HCT116 (cell line): ENCODE measurements around the gene CEP70. TPM values are rescaled to one million over a fixed set of nuclear protein-coding genes. Genes with fewer than 3 reads are reported as not detected.

Experiments used
- ATAC-seq: fragments of 200-7000 bp; cut with Tn5 transposase; 2 replicates; pipeline ENCODE4 v1.9.1; 2020; ENCODE audit warnings: mild to moderate bottlenecking, moderate library complexity
- BruUV-seq: library from RNA; stranded (reverse); fragments of 400-500 nt; replicated peaks from 2 replicates; lab custom pipeline; 2021; lab: Mats Ljungman, UMichigan
- CTCF ChIA-PET: fragments of 300-600 bp; sonication (Branson Sonifier 250); formaldehyde crosslinking; loops from one replicate; lab custom pipeline; 2021; ENCODE audit warnings: antibody characterized with exemption; lab: Charles Lee
- POLR2A ChIA-PET: fragments of 300-600, 350-600 bp; sonication (Branson Sonifier 250); formaldehyde crosslinking; loops from one replicate; lab custom pipeline; 2021; ENCODE audit warnings: antibody characterized with exemption; lab: Charles Lee
- RAD21 ChIA-PET, 2 experiments: fragments of 300-600 bp; sonication (Branson Sonifier 250); formaldehyde crosslinking; loops; one replicate each; lab custom pipeline; 2023; ENCODE audit warnings: low total read pairs in 2 of 2; ENCODE audit not compliant: uncharacterized antibody in 2 of 2, unreplicated experiment in 2 of 2, low non-redundant PET in 1 of 2; lab: Charles Lee
- DNase-seq: peaks from one replicate; pipeline ENCODE4 v3.0.0-alpha.2; 2010; ENCODE audit warnings: low read depth, low spot score
- H2AFZ ChIP-seq: fragments of 200-600 bp; shearing (Covaris generic), sonication (generic); 2 replicates; pipeline ENCODE4 v1.6.1; 2017; ENCODE audit warnings: low read depth, mixed run types, mixed read lengths, antibody characterized with exemption, low read length; ENCODE audit not compliant: poor library complexity, severe bottlenecking
- H3K27ac ChIP-seq: 2 replicates; pipeline ENCODE4 v1.5.1; 2012; ENCODE audit warnings: low read depth, low read length
- H3K27me3 ChIP-seq: fragments of 200-600 bp; sonication (generic); 2 replicates; pipeline ENCODE4 v1.6.1; 2016; ENCODE audit warnings: mixed run types, low read length, mixed read lengths; ENCODE audit not compliant: insufficient read depth
- H3K36me3 ChIP-seq, 2 experiments: fragments of 200-500 bp in 1 of 2; fragments of 200-600 bp in 1 of 2; sonication (Bioruptor generic) in 1 of 2; sonication (generic) in 1 of 2; 2 replicates each; pipeline versions ENCODE4 v1.5.1 to v1.6.1; 2014 to 2016; ENCODE audit warnings: low read length in 2 of 2, inconsistent platforms in 1 of 2, mixed read lengths in 1 of 2, mixed run types in 1 of 2; ENCODE audit not compliant: insufficient read depth in 2 of 2, control insufficient read depth in 1 of 2
- H3K4me1 ChIP-seq, 2 experiments: fragments of 200-600 bp in 1 of 2; sonication (generic) in 1 of 2; 2 replicates each; pipeline versions ENCODE4 v1.5.1 to v1.6.1; 2012 to 2017; ENCODE audit warnings: low read length in 2 of 2, inconsistent platforms in 1 of 2, mild to moderate bottlenecking in 1 of 2, mixed read lengths in 1 of 2, mixed run types in 1 of 2, moderate library complexity in 1 of 2; ENCODE audit not compliant: insufficient read depth in 2 of 2, control insufficient read depth in 1 of 2
- H3K4me2 ChIP-seq: fragments of 200-600 bp; sonication (generic); 2 replicates; pipeline ENCODE4 v1.6.1; 2017; ENCODE audit warnings: mixed run types, low read length, mixed read lengths
- H3K4me3 ChIP-seq, 2 experiments: fragments of 200-600 bp in 1 of 2; sonication (generic) in 1 of 2; replicated peaks in 1 of 2; 2 replicates each; pipeline ENCODE4 v1.5.1; 2011 to 2016; ENCODE audit warnings: low read length in 2 of 2, control low read depth in 1 of 2, low read depth in 1 of 2, mild to moderate bottlenecking in 1 of 2, mixed read lengths in 1 of 2, mixed run types in 1 of 2
- H3K79me2 ChIP-seq: fragments of 200-600 bp; sonication (generic); 2 replicates; pipeline ENCODE4 v1.6.1; 2017; ENCODE audit warnings: mild to moderate bottlenecking, mixed run types, low read length, moderate library complexity, mixed read lengths; ENCODE audit not compliant: insufficient read depth
- H3K9ac ChIP-seq: fragments of 200-600 bp; sonication (generic); 2 replicates; pipeline ENCODE4 v1.6.1; 2016; ENCODE audit warnings: low read length, mixed read lengths
- H3K9me2 ChIP-seq: fragments of 200-600 bp; sonication (generic), shearing (Covaris generic); 2 replicates; pipeline ENCODE4 v1.6.1; 2017; ENCODE audit warnings: mixed run types, mild to moderate bottlenecking, moderate library complexity; ENCODE audit not compliant: insufficient read depth
- H3K9me3 ChIP-seq, 2 experiments: fragments of 200-500 bp in 1 of 2; fragments of 200-600 bp in 1 of 2; sonication (Bioruptor generic) in 1 of 2; sonication (generic) in 1 of 2; 2 replicates each; pipeline ENCODE4 v1.6.1; 2014 to 2017; ENCODE audit warnings: low read length in 2 of 2, mixed read lengths in 2 of 2, inconsistent platforms in 1 of 2, low read depth in 1 of 2, mild to moderate bottlenecking in 1 of 2, mixed run types in 1 of 2, moderate library complexity in 1 of 2; ENCODE audit not compliant: control insufficient read depth in 1 of 2, insufficient read depth in 1 of 2
- H4K20me1 ChIP-seq: fragments of 200-600 bp; sonication (generic), shearing (Covaris generic); 2 replicates; pipeline ENCODE4 v1.6.1; 2017; ENCODE audit warnings: mixed run types, mild to moderate bottlenecking, moderate library complexity; ENCODE audit not compliant: insufficient read depth
- ATF3 ChIP-seq: IDR thresholded peaks from 2 replicates; pipeline ENCODE4 v1.6.1; 2012
- CBX3 ChIP-seq: IDR thresholded peaks from 2 replicates; pipeline ENCODE4 v1.6.1; 2012; ENCODE audit warnings: low read depth
- CEBPB ChIP-seq: IDR thresholded peaks from 2 replicates; pipeline ENCODE4 v1.6.1; 2012; ENCODE audit warnings: low read depth
- CTCF ChIP-seq, 3 experiments: fragments of 200-600 bp in 1 of 3; sonication (generic) in 1 of 3; IDR thresholded peaks in 2 of 3; conservative IDR thresholded peaks in 1 of 3; 2 replicates each; pipeline ENCODE4 v1.5.1; 2012 to 2017; ENCODE audit warnings: low read depth in 2 of 3, low read length in 2 of 3, antibody characterized with exemption in 1 of 3, borderline replicate concordance in 1 of 3, control low read depth in 1 of 3, mild to moderate bottlenecking in 1 of 3, mixed read lengths in 1 of 3, mixed run types in 1 of 3, moderate library complexity in 1 of 3; ENCODE audit not compliant: insufficient read depth in 1 of 3
- EGR1 ChIP-seq: IDR thresholded peaks from 2 replicates; pipeline ENCODE4 v1.6.1; 2012; ENCODE audit warnings: low read depth
- ELF1 ChIP-seq: IDR thresholded peaks from 2 replicates; pipeline ENCODE4 v1.6.1; 2012; ENCODE audit warnings: low read depth, borderline replicate concordance
- EZH2phosphoT487 ChIP-seq: fragments of 200-600 bp; IDR thresholded peaks from 2 replicates; pipeline ENCODE4 v1.6.1; 2018; ENCODE audit warnings: antibody characterized with exemption, borderline replicate concordance
- FOSL1 ChIP-seq: IDR thresholded peaks from 2 replicates; pipeline ENCODE4 v1.6.1; 2012; ENCODE audit warnings: low read depth
- JUND ChIP-seq: IDR thresholded peaks from 2 replicates; pipeline ENCODE4 v1.6.1; 2012
- MAX ChIP-seq: IDR thresholded peaks from 2 replicates; pipeline ENCODE4 v1.6.1; 2012
- POLR2AphosphoS5 ChIP-seq: IDR thresholded peaks from 2 replicates; pipeline ENCODE4 v1.6.1; 2011; ENCODE audit warnings: mild to moderate bottlenecking, low read depth, low read length, moderate library complexity
- RAD21 ChIP-seq: IDR thresholded peaks from 2 replicates; pipeline ENCODE4 v1.6.1; 2012; ENCODE audit warnings: low read depth, mild to moderate bottlenecking
- SIN3A ChIP-seq: IDR thresholded peaks from 2 replicates; pipeline ENCODE4 v1.6.1; 2012; ENCODE audit warnings: low read depth
- SRF ChIP-seq: IDR thresholded peaks from 2 replicates; pipeline ENCODE4 v1.6.1; 2012; ENCODE audit warnings: low read depth
- YY1 ChIP-seq: IDR thresholded peaks from 2 replicates; pipeline ENCODE4 v1.6.1; 2011; ENCODE audit warnings: low read length, low read depth, moderate library complexity, mild to moderate bottlenecking; ENCODE audit not compliant: insufficient replicate concordance; ENCODE audit errors: extremely low read depth
- ZBTB33 ChIP-seq: IDR thresholded peaks from 2 replicates; pipeline ENCODE4 v1.6.1; 2011; ENCODE audit warnings: mild to moderate bottlenecking, low read length, moderate library complexity; ENCODE audit not compliant: insufficient replicate concordance; ENCODE audit errors: extremely low read depth
- ZFX ChIP-seq: fragments of 450-650 bp; IDR thresholded peaks from 2 replicates; pipeline ENCODE4 v1.6.1; 2017
- intact Hi-C: fragments of 100-400 bp; cut with micrococcal nuclease; formaldehyde crosslinking; loops from 2 replicates; pipeline ENCODE4 v1.10.0; 2022
- total RNA-seq: library from RNA; stranded (reverse); gene quantifications from one replicate; pipeline ENCODE4 v1.2.1, GENCODE V29; 2021; ENCODE audit not compliant: unreplicated experiment

Gene CEP70
- total RNA-seq, 1 experiment from 2014 or later, result 38.7 TPM

GRCh38 chr3:138465451-138465850 is 128.6 kb downstream of the CEP70 start (continued):
- TF ChIP-seq ZBTB33 (no peak), ZFX (no peak), CEBPB (no peak), SRF (no peak), YY1 (no peak), CBX3 (no peak), FOSL1 (no peak)
- TF ChIP-seq, all 23 proteins: peak for 0

GRCh38 chr3:138464491-138464860 is 129.6 kb downstream of the CEP70 start:
- BruUV-seq, result no TSS peak
- ChIA-PET CTCF (no interaction called here), RAD21 (no interaction called here), POLR2A (no interaction called here)
- Histone ChIP-seq H3K27ac (no peak overlapping the region), H3K4me1 (peaks cover 0 to 6% of the 10 kb centered on the region in 2 experiments; a peak in 1 of 4 replicates), H3K9me3 (no peaks in the 10 kb centered on the region), H2AFZ (no peak overlapping the region), H3K79me2 (no peaks in the 10 kb centered on the region), H3K4me2 (no peak overlapping the region), H3K9me2 (no peaks in the 10 kb centered on the region), H3K27me3 (no peaks in the 10 kb centered on the region), H3K36me3 (no peaks in the 10 kb centered on the region), H3K4me3 (no peak overlapping the region), H3K9ac (no peak overlapping the region), H4K20me1 (no peaks in the 10 kb centered on the region)
- intact Hi-C loops, result loop anchor here (5.0 kb wide), 1 partner anchor 453 kb away; no protein-coding TSS in a partner anchor
- TF ChIP-seq SRF (no peak), FOSL1 (no peak), YY1 (no peak), ELF1 (no peak), ATF3 (no peak), ZBTB33 (no peak), EGR1 (no peak), ZFX (no peak), POLR2AphosphoS5 (no peak), MAX (no peak), CTCF (IDR thresholded peaks at IDR 0.05 in 2 of 3, conservative IDR thresholded peaks at IDR 0.05 in 1 of 3; ENCODE audit: borderline replicate concordance in 1 of 3, insufficient read depth in 1 of 3, low read depth in 2 of 3, low read length in 2 of 3) (no peak), RAD21 (no peak), SIN3A (no peak), EZH2phosphoT487 (no peak), JUND (no peak)
- ATAC-seq (no peak), DNase-seq (no peak)
